Caco-2 (cell line): Measurements from ENCODE around the gene FAM47A. TPM values are rescaled to one million over a fixed set of nuclear protein-coding genes. Genes with fewer than 3 reads are reported as not detected.

ENCODE experiments used
- BruUV-seq: library from RNA; stranded (reverse); fragments of 400-500 nt; replicated peaks from 2 replicates; lab custom pipeline; 2021; lab: Mats Ljungman, UMichigan
- CTCF ChIA-PET: fragments of 300-600 bp; sonication (Branson Sonifier 250); formaldehyde crosslinking; loops from one replicate; lab custom pipeline; 2022; ENCODE audit warnings: antibody characterized with exemption; lab: Charles Lee
- POLR2A ChIA-PET: fragments of 300-600 bp; sonication (Branson Sonifier 250); formaldehyde crosslinking; loops from one replicate; lab custom pipeline; 2022; ENCODE audit warnings: antibody characterized with exemption; lab: Charles Lee
- DNase-seq, 2 experiments: peaks; one replicate each; pipeline versions ENCODE4 v3.0.0 to v3.0.0-alpha.2; 2020 to 2022
- H3K27me3 ChIP-seq: replicated peaks from 2 replicates; pipeline ENCODE4 v1.6.0; 2011; ENCODE audit warnings: low read length; ENCODE audit not compliant: control insufficient read depth, insufficient read depth
- H3K36me3 ChIP-seq: 2 replicates; pipeline ENCODE4 v1.5.1; 2011; ENCODE audit warnings: low read length; ENCODE audit not compliant: control insufficient read depth, insufficient read depth
- H3K4me1 ChIP-seq: fragments of 250-450 bp; sonication (Bioruptor Pico); 2 replicates; pipeline ENCODE4 v1.5.1; 2020; ENCODE audit warnings: mild to moderate bottlenecking
- H3K4me3 ChIP-seq: 2 replicates; pipeline ENCODE4 v1.5.1; 2011; ENCODE audit warnings: low read depth, mild to moderate bottlenecking, control low read depth, low read length
- H3K9me3 ChIP-seq: fragments of 250-450 bp; sonication (Bioruptor Pico); 2 replicates; pipeline ENCODE4 v1.5.1; 2020; ENCODE audit warnings: mild to moderate bottlenecking, moderate library complexity
- H3K27ac Mint-ChIP-seq: one replicate; pipeline ENCODE4 v1.8.0; 2022; ENCODE audit warnings: mixed read lengths; ENCODE audit not compliant: unreplicated experiment
- H3K27me3 Mint-ChIP-seq: one replicate; pipeline ENCODE4 v1.8.0; 2022; ENCODE audit warnings: mixed read lengths; ENCODE audit not compliant: insufficient read depth, unreplicated experiment
- H3K36me3 Mint-ChIP-seq: one replicate; pipeline ENCODE4 v1.8.0; 2022; ENCODE audit warnings: mild to moderate bottlenecking, mixed read lengths; ENCODE audit not compliant: insufficient read depth, unreplicated experiment
- H3K4me1 Mint-ChIP-seq: one replicate; pipeline ENCODE4 v1.8.0; 2022; ENCODE audit warnings: low read depth, mixed read lengths; ENCODE audit not compliant: unreplicated experiment
- H3K4me3 Mint-ChIP-seq: one replicate; pipeline ENCODE4 v1.8.0; 2022; ENCODE audit warnings: mild to moderate bottlenecking, moderate library complexity, mixed read lengths; ENCODE audit not compliant: unreplicated experiment
- H3K9me3 Mint-ChIP-seq: one replicate; pipeline ENCODE4 v1.8.0; 2022; ENCODE audit warnings: mixed read lengths; ENCODE audit not compliant: unreplicated experiment
- CTCF ChIP-seq, 2 experiments: fragments of 200-600 bp in 1 of 2; IDR thresholded peaks; 1 replicate in 1 of 2; 2 replicates in 1 of 2; pipeline versions ENCODE4 v1.5.1 to v1.8.0; 2011 to 2022; ENCODE audit warnings: antibody characterized with exemption in 1 of 2, control low read depth in 1 of 2, inconsistent platforms in 1 of 2, low read depth in 1 of 2, low read length in 1 of 2, mild to moderate bottlenecking in 1 of 2, moderate library complexity in 1 of 2; ENCODE audit not compliant: insufficient read depth in 1 of 2, severe bottlenecking in 1 of 2, unreplicated experiment in 1 of 2
- intact Hi-C: fragments of 100-400 bp; cut with micrococcal nuclease; formaldehyde crosslinking; loops from one replicate; pipeline ENCODE4 v1.10.0; 2022; ENCODE audit not compliant: unreplicated experiment
- total RNA-seq: library from RNA; stranded (reverse); gene quantifications from 2 replicates; pipeline ENCODE4 v1.2.3, GENCODE V29; 2022

FAM47A gene
- total RNA-seq, 1 experiment from 2014 or later, result not detected

GRCh38 chrX:34130501-34130900 lies 1.6 kb downstream of the FAM47A start:
- H3K36me3 Mint-ChIP-seq, result no peaks in the 10 kb centered on the region
- POLR2A ChIA-PET, result no interaction called here
- Histone ChIP-seq H3K4me1 (no peaks in the 10 kb centered on the region), H3K9me3 (no peaks in the 10 kb centered on the region), H3K4me3 (no peak overlapping the region), H3K27me3 (no peaks in the 10 kb centered on the region), H3K36me3 (no peaks in the 10 kb centered on the region)
- TF ChIP-seq CTCF (IDR thresholded peaks at IDR 0.05; ENCODE audit: insufficient read depth in 1 of 2, low read depth in 1 of 2, low read length in 1 of 2, severe bottlenecking in 1 of 2, unreplicated experiment in 1 of 2), result no peak
- no peaks in the 10 kb centered on the region for H3K9me3 Mint-ChIP-seq
- DNase-seq, result no peak
- H3K27ac Mint-ChIP-seq, result no peak overlapping the region
- CTCF ChIA-PET, result no interaction called here
- H3K27me3 Mint-ChIP-seq, result peaks cover 2% of the 10 kb centered on the region
- BruUV-seq, result no TSS peak
- H3K4me1 Mint-ChIP-seq, result no peaks in the 10 kb centered on the region
- H3K4me3 Mint-ChIP-seq, result no peak overlapping the region
- intact Hi-C loops, result no loop called here

- H3K36me3 ChIP-seq, result no peaks in the 10 kb centered on the region
- peaks cover 2% of the 10 kb centered on the region for H3K27me3 Mint-ChIP-seq
- BruUV-seq, result no TSS peak
- H3K4me3 ChIP-seq, result no peak overlapping the region
- no peak overlapping the region for H3K27ac Mint-ChIP-seq
- H3K4me1 ChIP-seq, result no peaks in the 10 kb centered on the region
- H3K4me3 Mint-ChIP-seq, result no peak overlapping the region
- intact Hi-C loops, result no loop called here
- TF ChIP-seq CTCF (IDR thresholded peaks at IDR 0.05; ENCODE audit: insufficient read depth in 1 of 2, low read depth in 1 of 2, low read length in 1 of 2, severe bottlenecking in 1 of 2, unreplicated experiment in 1 of 2), result no peak
- DNase-seq, result no peak
- H3K9me3 Mint-ChIP-seq, result no peaks in the 10 kb centered on the region
- CTCF ChIA-PET, result no interaction called here
- no peaks in the 10 kb centered on the region for H3K4me1 Mint-ChIP-seq
- no peaks in the 10 kb centered on the region for H3K27me3 ChIP-seq
- H3K9me3 ChIP-seq, result no peaks in the 10 kb centered on the region
- POLR2A ChIA-PET, result no interaction called here
- no peaks in the 10 kb centered on the region for H3K36me3 Mint-ChIP-seq
Observed at GRCh38 chrX:34126011-34126410, 6.1 kb downstream of the FAM47A start.

GRCh38 chrX:34119122-34119521 lies 13.0 kb downstream of the FAM47A start:
- no peak for TF ChIP-seq CTCF (IDR thresholded peaks at IDR 0.05; ENCODE audit: insufficient read depth in 1 of 2, low read depth in 1 of 2, low read length in 1 of 2, severe bottlenecking in 1 of 2, unreplicated experiment in 1 of 2)
- Histone ChIP-seq H3K4me3 (no peak overlapping the region), H3K4me1 (no peaks in the 10 kb centered on the region), H3K9me3 (no peaks in the 10 kb centered on the region), H3K36me3 (no peaks in the 10 kb centered on the region), H3K27me3 (no peaks in the 10 kb centered on the region)
- Mint-ChIP-seq H3K9me3 (no peaks in the 10 kb centered on the region), H3K27ac (no peak overlapping the region), H3K4me1 (no peaks in the 10 kb centered on the region), H3K4me3 (no peak overlapping the region), H3K27me3 (peaks cover 2% of the 10 kb centered on the region), H3K36me3 (no peaks in the 10 kb centered on the region)
- no peak for DNase-seq
- ChIA-PET POLR2A (no interaction called here), CTCF (no interaction called here)
- intact Hi-C loops, result no loop called here
- no TSS peak for BruUV-seq
